ENCODE data around the gene PHOX2A. TPM values are rescaled to one million over a fixed set of nuclear protein-coding genes. Genes with fewer than 3 reads are reported as not detected.

Gene PHOX2A
- total and polyA plus RNA-seq, 4 experiments from 2014 or later, result not detected

GRCh38 chr11:72250661-72251464 is 6.9 kb upstream of the PHOX2A start:
- H3K4me1 ChIP-seq (ENCODE audit: insufficient read depth, low read length), result no peaks in the 10 kb centered on the region
- no peak overlapping the region for H3K4me3 ChIP-seq (ENCODE audit: low read length in 2 of 2)
- H3K27ac ChIP-seq (ENCODE audit: low read depth, low read length), result no peak overlapping the region
- no peak for DNase-seq
- peaks cover 8 to 20% of the 10 kb centered on the region in 2 donors for H3K27me3 Mint-ChIP-seq
- POLR2A ChIA-PET (ENCODE audit: partially characterized antibody), result no interaction called here
- H3K27ac Mint-ChIP-seq, result no peak overlapping the region
- intact Hi-C loops (cut with micrococcal nuclease), result no loop called here
- H3K4me3 Mint-ChIP-seq, result no peak overlapping the region
- CTCF ChIA-PET (ENCODE audit: partially characterized antibody), result no interaction called here
- no peaks in the 10 kb centered on the region for H3K9me3 ChIP-seq (ENCODE audit: control insufficient read depth in 1 of 2, low read length in 2 of 2)
- H3K4me1 Mint-ChIP-seq, result no peaks in the 10 kb centered on the region
- H3K27me3 ChIP-seq (ENCODE audit: insufficient read depth, low read length), result no peaks in the 10 kb centered on the region
- H3K36me3 ChIP-seq (ENCODE audit: insufficient read depth, low read length), result no peaks in the 10 kb centered on the region
- H3K36me3 Mint-ChIP-seq, result no peaks in the 10 kb centered on the region
- no peaks in the 10 kb centered on the region for H3K9me3 Mint-ChIP-seq

- Histone ChIP-seq H3K27ac (ENCODE audit: low read depth, low read length) (no peak overlapping the region), H3K36me3 (ENCODE audit: insufficient read depth, low read length) (no peaks in the 10 kb centered on the region), H3K4me3 (ENCODE audit: low read length in 2 of 2) (no peak overlapping the region), H3K4me1 (ENCODE audit: insufficient read depth, low read length) (no peaks in the 10 kb centered on the region), H3K9me3 (ENCODE audit: control insufficient read depth in 1 of 2, low read length in 2 of 2) (no peaks in the 10 kb centered on the region), H3K27me3 (ENCODE audit: insufficient read depth, low read length) (peaks cover 7% of the 10 kb centered on the region)
- intact Hi-C loops (cut with micrococcal nuclease), result no loop called here
- Mint-ChIP-seq H3K4me1 (peaks cover 0 to under 1% (median under 1%) of the 10 kb centered on the region in 4 donors), H3K36me3 (no peaks in the 10 kb centered on the region), H3K9me3 (no peaks in the 10 kb centered on the region), H3K4me3 (no peak overlapping the region), H3K27me3 (peaks cover 7 to 18% of the 10 kb centered on the region in 2 donors), H3K27ac (no peak overlapping the region)
- ChIA-PET CTCF (ENCODE audit: partially characterized antibody) (no interaction called here), POLR2A (ENCODE audit: partially characterized antibody) (no interaction called here)
- no peak for DNase-seq
Measured at GRCh38 chr11:72249961-72250360, 6.0 kb upstream of the PHOX2A start.

- Mint-ChIP-seq H3K4me3 (no peak overlapping the region), H3K4me1 (peaks cover 5 to 16% (median 9%) of the 10 kb centered on the region in 4 donors), H3K9me3 (no peaks in the 10 kb centered on the region), H3K36me3 (no peaks in the 10 kb centered on the region), H3K27ac (no peak overlapping the region), H3K27me3 (peaks cover 21 to 27% of the 10 kb centered on the region in 2 donors)
- H3K27ac ChIP-seq (ENCODE audit: low read depth, low read length), result no peak overlapping the region
- no peaks in the 10 kb centered on the region for H3K9me3 ChIP-seq (ENCODE audit: control insufficient read depth in 1 of 2, low read length in 2 of 2)
- H3K27me3 ChIP-seq (ENCODE audit: insufficient read depth, low read length), result peaks cover 22% of the 10 kb centered on the region
- no peaks in the 10 kb centered on the region for H3K36me3 ChIP-seq (ENCODE audit: insufficient read depth, low read length)
- CTCF ChIA-PET (ENCODE audit: partially characterized antibody), result no interaction called here
- H3K4me1 ChIP-seq (ENCODE audit: insufficient read depth, low read length), result peaks cover 4% of the 10 kb centered on the region
- DNase-seq, result no peak
- H3K4me3 ChIP-seq (ENCODE audit: low read length in 2 of 2), result no peak overlapping the region
- POLR2A ChIA-PET (ENCODE audit: partially characterized antibody), result no interaction called here
- intact Hi-C loops (cut with micrococcal nuclease), result no loop called here
Measured at GRCh38 chr11:72247584-72247983, 3.6 kb upstream of the PHOX2A start.

- CTCF ChIA-PET (ENCODE audit: partially characterized antibody), result interaction anchor here (1.3 to 1.7 kb wide), 2 partner anchors 9 to 185 kb away, joined by 4 read pairs; no protein-coding TSS in a partner anchor
- Mint-ChIP-seq H3K27me3 (peaks cover 34 to 38% of the 10 kb centered on the region in 2 donors), H3K4me3 (no peak overlapping the region), H3K4me1 (peaks cover 14 to 33% (median 18%) of the 10 kb centered on the region in 4 donors), H3K9me3 (peaks cover 0 to 2% (median 0%) of the 10 kb centered on the region in 8 donors), H3K27ac (no peak overlapping the region), H3K36me3 (no peaks in the 10 kb centered on the region)
- Histone ChIP-seq H3K4me1 (ENCODE audit: insufficient read depth, low read length) (peaks cover 11% of the 10 kb centered on the region), H3K4me3 (ENCODE audit: low read length in 2 of 2) (no peak overlapping the region), H3K9me3 (ENCODE audit: control insufficient read depth in 1 of 2, low read length in 2 of 2) (no peaks in the 10 kb centered on the region), H3K36me3 (ENCODE audit: insufficient read depth, low read length) (no peaks in the 10 kb centered on the region), H3K27me3 (ENCODE audit: insufficient read depth, low read length) (peaks cover 32% of the 10 kb centered on the region), H3K27ac (ENCODE audit: low read depth, low read length) (no peak overlapping the region)
- no peak for DNase-seq
- POLR2A ChIA-PET (ENCODE audit: partially characterized antibody), result interaction anchor here (1.2 kb wide), 1 partner anchor 20 kb away, joined by 3 read pairs; no protein-coding TSS in a partner anchor
- intact Hi-C loops (cut with micrococcal nuclease), result no loop called here
Measured at GRCh38 chr11:72245263-72245816, 1.4 kb upstream of the PHOX2A start.

- CTCF ChIA-PET (ENCODE audit: partially characterized antibody), result interaction anchor here (1.3 kb wide), 1 partner anchor 8 kb away, joined by 4 read pairs; no protein-coding TSS in a partner anchor
- Mint-ChIP-seq H3K36me3 (no peaks in the 10 kb centered on the region), H3K4me3 (peak overlapping the region in 7 of 8 donors; percentile 4 to 63 (median 25)), H3K27ac (peak overlapping the region in 1 of 7 donors; percentile 19), H3K4me1 (peaks cover 16 to 36% (median 20%) of the 10 kb centered on the region in 4 donors), H3K9me3 (peaks cover 0 to 2% (median 0%) of the 10 kb centered on the region in 8 donors), H3K27me3 (peaks cover 34 to 36% of the 10 kb centered on the region in 2 donors)
- POLR2A ChIA-PET (ENCODE audit: partially characterized antibody), result interaction anchor here (1.2 kb wide), 1 partner anchor 19 kb away, joined by 3 read pairs; no protein-coding TSS in a partner anchor
- no peaks in the 10 kb centered on the region for H3K9me3 ChIP-seq (ENCODE audit: control insufficient read depth in 1 of 2, low read length in 2 of 2)
- H3K4me3 ChIP-seq (ENCODE audit: low read length in 2 of 2), result no peak overlapping the region
- no peak overlapping the region for H3K27ac ChIP-seq (ENCODE audit: low read depth, low read length)
- no peaks in the 10 kb centered on the region for H3K36me3 ChIP-seq (ENCODE audit: insufficient read depth, low read length)
- peaks cover 16% of the 10 kb centered on the region for H3K4me1 ChIP-seq (ENCODE audit: insufficient read depth, low read length)
- intact Hi-C loops (cut with micrococcal nuclease), result no loop called here
- H3K27me3 ChIP-seq (ENCODE audit: insufficient read depth, low read length), result peaks cover 35% of the 10 kb centered on the region
- DNase-seq, result no peak
Measured at GRCh38 chr11:72244361-72245262, 636 bp upstream of the PHOX2A start.

- ChIA-PET POLR2A (ENCODE audit: partially characterized antibody) (interaction anchor here (0.6 kb wide), 1 partner anchor 342 kb away, joined by 3 read pairs; no protein-coding TSS in a partner anchor), CTCF (ENCODE audit: partially characterized antibody) (no interaction called here)
- Mint-ChIP-seq H3K27me3 (peaks cover 36 to 37% of the 10 kb centered on the region in 2 donors), H3K36me3 (peaks cover 0 to 2% of the 10 kb centered on the region in 2 donors), H3K27ac (no peak overlapping the region), H3K4me3 (peak overlapping the region in 5 of 8 donors; percentile 33 to 67 (median 49)), H3K9me3 (peaks cover 0 to 2% (median 0%) of the 10 kb centered on the region in 8 donors), H3K4me1 (peaks cover 18 to 41% (median 26%) of the 10 kb centered on the region in 4 donors)
- Histone ChIP-seq H3K4me3 (ENCODE audit: low read length in 2 of 2) (no peak overlapping the region), H3K27ac (ENCODE audit: low read depth, low read length) (no peak overlapping the region), H3K4me1 (ENCODE audit: insufficient read depth, low read length) (peaks cover 22% of the 10 kb centered on the region), H3K36me3 (ENCODE audit: insufficient read depth, low read length) (no peaks in the 10 kb centered on the region), H3K9me3 (ENCODE audit: control insufficient read depth in 1 of 2, low read length in 2 of 2) (no peaks in the 10 kb centered on the region), H3K27me3 (ENCODE audit: insufficient read depth, low read length) (peaks cover 41% of the 10 kb centered on the region)
- no peak for DNase-seq
- intact Hi-C loops (cut with micrococcal nuclease), result no loop called here
Measured at GRCh38 chr11:72243173-72244059, 560 bp downstream of the PHOX2A start.

Measured in CD4-positive, alpha-beta memory T cell (primary cell).